Astrocyte (in vitro differentiated cells and primary cell): ENCODE results near the gene MYZAP. TPM values are rescaled to one million over a fixed set of nuclear protein-coding genes. Genes with fewer than 3 reads are reported as not detected.

ENCODE experiments used
- DNase-seq: peaks from one replicate; pipeline ENCODE4 v3.0.0-alpha.2; 2010; ENCODE audit warnings: low read depth
- FAIRE-seq: peaks from 2 replicates; lab custom pipeline; 2011; peaks lifted over from hg19 to GRCh38; lab: Jason Lieb, UNC
- H2AFZ ChIP-seq: 2 replicates; pipeline ENCODE4 v1.6.0; 2012; ENCODE audit warnings: low read depth, low read length, inconsistent platforms
- H3K27ac ChIP-seq: 2 replicates; pipeline ENCODE4 v1.5.1; 2011; ENCODE audit warnings: low read depth, low read length, inconsistent platforms
- H3K27me3 ChIP-seq: 2 replicates; pipeline ENCODE4 v1.6.0; 2011; ENCODE audit warnings: low read length, inconsistent platforms; ENCODE audit not compliant: insufficient read depth
- H3K36me3 ChIP-seq: 2 replicates; pipeline ENCODE4 v1.5.1; 2011; ENCODE audit warnings: low read length, inconsistent platforms; ENCODE audit not compliant: insufficient read depth
- H3K4me1 ChIP-seq: 2 replicates; pipeline ENCODE4 v1.5.1; 2011; ENCODE audit warnings: low read length, inconsistent platforms; ENCODE audit not compliant: insufficient read depth
- H3K4me2 ChIP-seq: 2 replicates; pipeline ENCODE4 v1.6.0; 2012; ENCODE audit warnings: low read length, inconsistent platforms
- H3K4me3 ChIP-seq: 2 replicates; pipeline ENCODE4 v1.5.1; 2011; ENCODE audit warnings: low read depth, mild to moderate bottlenecking, low read length, inconsistent platforms; ENCODE audit not compliant: insufficient read depth
- H3K79me2 ChIP-seq: 2 replicates; pipeline ENCODE4 v1.6.0; 2012; ENCODE audit warnings: mild to moderate bottlenecking, low read length, inconsistent platforms; ENCODE audit not compliant: insufficient read depth
- H3K9ac ChIP-seq: 2 replicates; pipeline ENCODE4 v1.6.0; 2012; ENCODE audit warnings: mild to moderate bottlenecking, low read length, inconsistent platforms
- H3K9me3 ChIP-seq: 2 replicates; pipeline ENCODE4 v1.5.1; 2012; ENCODE audit warnings: low read depth, mild to moderate bottlenecking, low read length, inconsistent platforms; ENCODE audit not compliant: insufficient read depth
- H4K20me1 ChIP-seq: 2 replicates; pipeline ENCODE4 v1.6.0; 2012; ENCODE audit warnings: low read length, inconsistent platforms; ENCODE audit not compliant: insufficient read depth
- H3K27ac Mint-ChIP-seq: one replicate; pipeline ENCODE4 v1.8.0; 2021; ENCODE audit warnings: mild to moderate bottlenecking, mixed read lengths; ENCODE audit not compliant: unreplicated experiment
- H3K27me3 Mint-ChIP-seq: one replicate; pipeline ENCODE4 v1.8.0; 2021; ENCODE audit warnings: low read depth, mixed read lengths; ENCODE audit not compliant: unreplicated experiment
- H3K36me3 Mint-ChIP-seq: one replicate; pipeline ENCODE4 v1.8.0; 2021; ENCODE audit warnings: low read depth, mixed read lengths; ENCODE audit not compliant: unreplicated experiment
- H3K4me1 Mint-ChIP-seq: one replicate; pipeline ENCODE4 v1.8.0; 2021; ENCODE audit warnings: low read depth, mixed read lengths; ENCODE audit not compliant: unreplicated experiment
- H3K4me3 Mint-ChIP-seq: one replicate; pipeline ENCODE4 v1.8.0; 2021; ENCODE audit warnings: mild to moderate bottlenecking, moderate library complexity, mixed read lengths; ENCODE audit not compliant: unreplicated experiment
- H3K9me3 Mint-ChIP-seq: one replicate; pipeline ENCODE4 v1.8.0; 2021; ENCODE audit warnings: mild to moderate bottlenecking, mixed read lengths; ENCODE audit not compliant: unreplicated experiment
- CTCF ChIP-seq: IDR thresholded peaks from 2 replicates; pipeline ENCODE4 v1.5.1; 2011; ENCODE audit warnings: low read depth, mild to moderate bottlenecking, inconsistent platforms, low read length, moderate library complexity; ENCODE audit not compliant: insufficient read depth
- EZH2 ChIP-seq: IDR thresholded peaks from 2 replicates; pipeline ENCODE4 v1.6.1; 2012; ENCODE audit warnings: mild to moderate bottlenecking, low read length, inconsistent platforms; ENCODE audit not compliant: insufficient read depth
- total RNA-seq: library from RNA; stranded (reverse); gene quantifications from 2 replicates; pipeline ENCODE4 v1.2.1, GENCODE V29; 2021

The MYZAP gene
- total RNA-seq, 1 donor from 2014 or later = 0.41 TPM

- Histone ChIP-seq H2AFZ (peak overlapping the region; percentile 44), H3K27ac (no peak overlapping the region)
- TF ChIP-seq CTCF = no peak
- no peak for TF ChIP-seq EZH2
Measured at GRCh38 chr15:57685306-57686095, 93.8 kb downstream of the MYZAP start.

GRCh38 chr15:57686657-57687056, 95.0 kb downstream of the MYZAP start:
- H4K20me1 ChIP-seq = no peaks in the 10 kb centered on the region
- no peaks in the 10 kb centered on the region for H3K4me1 ChIP-seq
- H2AFZ ChIP-seq = no peak overlapping the region
- no peaks in the 10 kb centered on the region for H3K79me2 ChIP-seq
- no peak overlapping the region for H3K4me3 ChIP-seq
- H3K36me3 Mint-ChIP-seq = no peaks in the 10 kb centered on the region
- H3K9me3 ChIP-seq = no peaks in the 10 kb centered on the region
- DNase-seq (no peak), FAIRE-seq (no peak)
- H3K27ac Mint-ChIP-seq = no peak overlapping the region
- H3K9ac ChIP-seq = no peak overlapping the region
- no peaks in the 10 kb centered on the region for H3K36me3 ChIP-seq
- H3K9me3 Mint-ChIP-seq = no peaks in the 10 kb centered on the region
- no peak overlapping the region for H3K4me3 Mint-ChIP-seq
- no peak for TF ChIP-seq EZH2
- no peak for TF ChIP-seq CTCF
- H3K27me3 Mint-ChIP-seq = no peaks in the 10 kb centered on the region
- no peaks in the 10 kb centered on the region for H3K4me1 Mint-ChIP-seq
- no peak overlapping the region for H3K27ac ChIP-seq
- no peak overlapping the region for H3K4me2 ChIP-seq
- no peaks in the 10 kb centered on the region for H3K27me3 ChIP-seq

More at GRCh38 chr15:57685306-57686095, 93.8 kb downstream of the MYZAP start:
- H3K4me3 ChIP-seq = no peak overlapping the region
- Mint-ChIP-seq H3K4me1 (peaks cover under 1% of the 10 kb centered on the region), H3K27ac (no peak overlapping the region), H3K36me3 (no peaks in the 10 kb centered on the region), H3K4me3 (no peak overlapping the region), H3K9me3 (no peaks in the 10 kb centered on the region), H3K27me3 (no peaks in the 10 kb centered on the region)
- no peak for DNase-seq
- H3K79me2 ChIP-seq = no peaks in the 10 kb centered on the region
- no peaks in the 10 kb centered on the region for H3K9me3 ChIP-seq
- peak; percentile 32 for FAIRE-seq
- H3K9ac ChIP-seq = no peak overlapping the region
- no peaks in the 10 kb centered on the region for H3K27me3 ChIP-seq
- H3K4me2 ChIP-seq = no peak overlapping the region
- no peaks in the 10 kb centered on the region for H4K20me1 ChIP-seq
- no peaks in the 10 kb centered on the region for H3K36me3 ChIP-seq
- no peaks in the 10 kb centered on the region for H3K4me1 ChIP-seq
